ENCODE measurements around the gene PMFBP1.

GRCh38 chr16:72182976-72183375 is 11.0 kb upstream of the PMFBP1 start:
- TF ChIP-seq CTCF (IDR thresholded peaks at IDR 0.05; ENCODE audit: insufficient read depth, low read length): no peak
- no peak for TF ChIP-seq POLR2AphosphoS5 (IDR thresholded peaks at IDR 0.05; ENCODE audit: low read depth)
- TF ChIP-seq SPI1 (IDR thresholded peaks at IDR 0.05; ENCODE audit: borderline replicate concordance, low read depth): no peak; the same call in 1 of the 2 replicates

All from HL-60 (cell line).